Mesothelial cell of epicardium (in vitro differentiated cells): ENCODE measurements around the gene ELOVL5. TPM values are rescaled to one million over a fixed set of nuclear protein-coding genes. Genes with fewer than 3 reads are reported as not detected.

ENCODE experiments used
- DNase-seq, 2 experiments: peaks; one replicate each; pipeline ENCODE4 v3.0.0; 2021; ENCODE audit warnings: low spot score in 2 of 2; ENCODE audit not compliant: unreplicated experiment in 2 of 2
- H3K27ac Mint-ChIP-seq: 2 replicates; pipeline ENCODE4 v1.8.0; 2021; ENCODE audit warnings: mixed read lengths
- H3K27me3 Mint-ChIP-seq: 2 replicates; pipeline ENCODE4 v1.8.0; 2021; ENCODE audit warnings: low read depth, mixed read lengths
- H3K36me3 Mint-ChIP-seq: 2 replicates; pipeline ENCODE4 v1.8.0; 2021; ENCODE audit warnings: mixed read lengths
- H3K4me1 Mint-ChIP-seq: 2 replicates; pipeline ENCODE4 v1.8.0; 2021; ENCODE audit warnings: mixed read lengths
- H3K4me3 Mint-ChIP-seq: 2 replicates; pipeline ENCODE4 v1.8.0; 2021; ENCODE audit warnings: mild to moderate bottlenecking, moderate library complexity, mixed read lengths
- H3K9me3 Mint-ChIP-seq: 2 replicates; pipeline ENCODE4 v1.8.0; 2021; ENCODE audit warnings: mixed read lengths
- CTCF ChIP-seq: fragments of 200-600 bp; sonication (generic); IDR thresholded peaks from one replicate; pipeline ENCODE4 v1.5.0; 2021; ENCODE audit warnings: antibody characterized with exemption; ENCODE audit not compliant: unreplicated experiment
- total RNA-seq: library from RNA; stranded (reverse); gene quantifications from 3 replicates; pipeline ENCODE4 v1.2.1, GENCODE V29; 2021

ELOVL5 gene
- total RNA-seq, 1 donor from 2014 or later, result 110 TPM

GRCh38 chr6:53250176-53251032, 98.3 kb downstream of the ELOVL5 start:
- H3K27me3 Mint-ChIP-seq, result no peaks in the 10 kb centered on the region
- peaks cover 4% of the 10 kb centered on the region for H3K4me1 Mint-ChIP-seq
- H3K9me3 Mint-ChIP-seq, result peaks cover 12% of the 10 kb centered on the region
- peaks cover 10% of the 10 kb centered on the region for H3K36me3 Mint-ChIP-seq
- H3K27ac Mint-ChIP-seq, result no peak overlapping the region
- no peak for TF ChIP-seq CTCF
- no peak overlapping the region for H3K4me3 Mint-ChIP-seq
- DNase-seq, result no peak

DNA sequence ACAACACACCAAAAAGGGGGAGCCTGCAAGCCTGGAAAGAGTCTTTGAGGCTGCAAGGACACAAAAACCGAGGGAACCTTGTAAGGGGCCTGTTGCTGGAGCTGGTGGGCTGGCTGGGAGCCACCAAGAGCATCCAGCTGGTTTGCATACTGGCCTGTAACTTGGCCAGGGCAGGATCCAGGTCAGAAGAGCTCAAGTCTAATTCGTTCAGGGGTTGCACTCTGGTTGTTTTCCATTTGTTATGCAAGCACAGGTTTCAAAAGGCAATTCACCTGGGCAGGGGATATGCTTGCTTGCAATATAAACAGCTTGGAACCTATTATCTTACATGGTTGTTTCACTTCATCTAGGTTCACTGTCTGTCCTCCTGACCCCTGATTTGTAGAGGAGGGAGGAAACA, 101.8 kb downstream of the ELOVL5 start:
- no peak for TF ChIP-seq CTCF
- no peak overlapping the region for H3K27ac Mint-ChIP-seq
- no peaks in the 10 kb centered on the region for H3K36me3 Mint-ChIP-seq
- no peak for DNase-seq
- peaks cover 3% of the 10 kb centered on the region for H3K9me3 Mint-ChIP-seq
- H3K27me3 Mint-ChIP-seq, result no peaks in the 10 kb centered on the region
- H3K4me3 Mint-ChIP-seq, result no peak overlapping the region
- peaks cover 4% of the 10 kb centered on the region for H3K4me1 Mint-ChIP-seq

DNA sequence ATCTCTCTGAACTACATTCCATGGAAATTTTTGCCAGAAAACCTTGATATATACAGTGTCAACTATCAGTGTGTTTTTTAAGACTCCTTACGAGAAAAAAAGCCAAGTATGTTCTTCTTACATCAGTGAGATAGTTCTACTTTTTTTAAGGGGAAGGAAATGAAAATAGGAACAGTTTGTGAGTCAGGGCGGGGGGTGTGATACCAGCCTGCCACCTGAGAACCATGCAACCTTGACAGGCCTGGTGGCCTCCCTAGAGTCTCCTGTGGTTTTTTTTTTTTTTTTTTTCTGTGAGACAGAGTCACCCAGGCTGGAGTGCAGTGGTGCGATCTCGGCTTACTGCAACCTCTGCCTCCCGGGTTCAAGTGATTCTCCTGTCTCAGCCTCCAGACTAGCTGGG, 103.8 kb downstream of the ELOVL5 start:
- Mint-ChIP-seq H3K4me3 (no peak overlapping the region), H3K9me3 (peaks cover 7% of the 10 kb centered on the region), H3K36me3 (no peaks in the 10 kb centered on the region), H3K27me3 (no peaks in the 10 kb centered on the region), H3K4me1 (no peaks in the 10 kb centered on the region), H3K27ac (no peak overlapping the region)
- DNase-seq, result no peak
- TF ChIP-seq CTCF, result no peak

GRCh38 chr6:53244399-53244931, 104.3 kb downstream of the ELOVL5 start:
- no peak for TF ChIP-seq CTCF
- Mint-ChIP-seq H3K9me3 (peaks cover 7% of the 10 kb centered on the region), H3K27ac (no peak overlapping the region), H3K4me3 (no peak overlapping the region), H3K27me3 (no peaks in the 10 kb centered on the region), H3K4me1 (no peaks in the 10 kb centered on the region), H3K36me3 (no peaks in the 10 kb centered on the region)
- DNase-seq, result no peak

DNA sequence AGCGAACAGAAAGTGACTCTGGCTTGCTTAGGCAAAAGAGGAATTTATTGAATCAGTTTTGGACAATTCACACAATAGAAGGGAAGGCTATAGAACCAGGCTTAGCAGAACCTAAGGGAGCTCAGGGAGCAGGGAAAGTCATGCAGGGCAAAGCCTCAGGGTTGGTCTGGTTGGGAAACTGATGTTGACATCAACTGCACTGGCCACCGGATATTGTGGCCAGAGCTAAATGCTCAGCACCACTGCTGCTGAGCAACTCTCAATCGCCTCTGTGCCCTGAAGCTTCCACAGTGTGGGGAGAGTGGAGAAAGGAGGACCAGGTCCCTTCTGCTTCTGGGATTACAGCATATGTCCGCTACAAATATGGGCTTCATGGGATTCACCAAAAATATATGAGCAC, 106.8 kb downstream of the ELOVL5 start:
- no peak overlapping the region for H3K27ac Mint-ChIP-seq
- no peak for TF ChIP-seq CTCF
- no peaks in the 10 kb centered on the region for H3K4me1 Mint-ChIP-seq
- no peak overlapping the region for H3K4me3 Mint-ChIP-seq
- H3K27me3 Mint-ChIP-seq, result no peaks in the 10 kb centered on the region
- DNase-seq, result no peak
- no peaks in the 10 kb centered on the region for H3K36me3 Mint-ChIP-seq
- peaks cover 7% of the 10 kb centered on the region for H3K9me3 Mint-ChIP-seq
